HG03095 (cell line): ENCODE results near the gene SURF6.
"Not testable (repeated sequence)": the region's sequence is repeated elsewhere in the genome, so short reads cannot be mapped to it uniquely, and the experiment has no call there.

Source experiments
- ATAC-seq: cut with Tn5 transposase; IDR thresholded peaks from one replicate; pipeline ENCODE4 v1.9.1; 2021; ENCODE audit warnings: moderate library complexity; ENCODE audit not compliant: unreplicated experiment

SURF6 gene

DNA sequence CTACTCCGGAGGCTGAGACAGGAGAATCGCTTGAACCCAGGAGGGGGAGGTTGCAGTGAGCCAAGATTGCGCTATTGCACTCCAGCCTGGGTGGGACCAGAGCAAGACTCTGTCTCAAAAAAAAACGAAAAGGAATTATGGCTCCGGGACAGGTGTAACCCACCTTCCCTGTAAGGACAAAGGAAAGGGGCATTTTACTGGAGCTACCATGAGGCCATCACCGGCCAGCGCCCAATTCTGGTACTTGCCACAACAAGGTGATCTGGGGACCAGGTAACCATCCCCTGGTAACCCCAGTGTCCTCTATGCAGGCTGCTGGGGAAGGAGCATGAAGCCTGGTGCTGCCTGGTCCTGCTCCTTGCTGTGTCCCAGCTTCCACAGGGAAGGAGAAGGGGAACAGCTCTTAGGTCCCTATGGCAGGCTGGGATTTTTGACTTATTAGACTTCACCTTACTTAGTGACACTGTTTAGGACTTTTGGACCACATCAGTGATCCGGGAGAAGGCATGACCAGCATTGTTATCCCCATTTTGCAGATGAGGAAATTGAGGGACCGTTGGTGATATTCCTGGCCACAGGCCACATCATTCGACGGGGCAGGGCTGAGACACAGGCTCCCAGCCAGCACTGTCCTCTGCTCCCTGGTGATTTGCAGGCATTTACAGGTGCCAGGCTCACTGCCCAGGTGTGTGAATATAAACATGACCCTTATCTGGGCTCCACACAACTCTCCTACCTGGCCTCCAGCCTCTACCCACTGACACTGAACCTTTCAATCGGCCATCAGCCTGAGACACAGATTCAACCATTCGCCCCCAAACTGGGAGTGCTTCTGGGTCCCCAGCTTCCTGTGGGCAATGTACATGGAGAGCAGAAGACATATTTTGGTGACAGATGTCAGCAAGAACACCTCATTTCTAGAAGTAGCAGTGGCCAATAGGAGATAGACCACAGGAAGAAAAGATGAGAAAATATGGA lies 34.4 kb downstream of the SURF6 start:
- no peak for ATAC-seq

DNA sequence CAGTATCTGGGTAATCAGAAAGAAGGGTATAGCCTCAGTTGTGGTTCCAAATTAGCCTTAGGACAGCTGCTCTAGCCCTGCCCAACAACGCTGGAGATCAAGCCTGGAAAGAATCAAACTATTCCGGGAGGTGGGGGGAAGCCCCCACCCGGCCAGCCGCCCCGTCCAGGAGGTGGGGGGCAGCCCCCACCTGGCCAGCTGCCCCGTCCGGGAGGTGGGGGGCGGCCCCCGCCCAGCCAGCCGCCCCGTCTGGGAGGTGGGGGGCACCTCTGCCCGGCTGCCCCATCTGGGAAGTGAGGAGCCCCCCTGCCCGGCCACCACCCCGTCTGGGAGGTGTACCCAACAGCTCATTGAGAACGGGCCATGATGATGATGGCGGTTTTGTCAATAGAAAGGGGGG lies 36.0 kb downstream of the SURF6 start:
- ATAC-seq: not testable (repeated sequence)

DNA sequence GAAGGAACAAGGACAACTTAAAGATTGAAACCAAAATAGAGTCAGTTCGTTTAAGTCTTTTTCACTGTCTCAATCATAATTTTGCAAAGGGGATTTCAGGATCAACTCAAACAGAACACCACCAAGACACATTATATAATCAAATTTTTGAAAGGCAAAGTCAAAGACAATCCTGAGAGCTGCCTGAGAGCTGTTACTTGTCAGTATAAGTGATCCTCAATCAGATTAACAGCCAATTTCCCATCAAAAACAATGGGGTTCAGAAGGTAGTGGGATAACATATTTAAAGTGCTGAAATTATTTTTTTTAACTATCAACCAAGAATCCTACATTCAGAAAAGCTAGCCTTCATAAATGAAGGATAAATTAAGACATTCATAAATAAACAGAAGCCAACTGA lies 41.7 kb downstream of the SURF6 start:
- no peak for ATAC-seq

DNA sequence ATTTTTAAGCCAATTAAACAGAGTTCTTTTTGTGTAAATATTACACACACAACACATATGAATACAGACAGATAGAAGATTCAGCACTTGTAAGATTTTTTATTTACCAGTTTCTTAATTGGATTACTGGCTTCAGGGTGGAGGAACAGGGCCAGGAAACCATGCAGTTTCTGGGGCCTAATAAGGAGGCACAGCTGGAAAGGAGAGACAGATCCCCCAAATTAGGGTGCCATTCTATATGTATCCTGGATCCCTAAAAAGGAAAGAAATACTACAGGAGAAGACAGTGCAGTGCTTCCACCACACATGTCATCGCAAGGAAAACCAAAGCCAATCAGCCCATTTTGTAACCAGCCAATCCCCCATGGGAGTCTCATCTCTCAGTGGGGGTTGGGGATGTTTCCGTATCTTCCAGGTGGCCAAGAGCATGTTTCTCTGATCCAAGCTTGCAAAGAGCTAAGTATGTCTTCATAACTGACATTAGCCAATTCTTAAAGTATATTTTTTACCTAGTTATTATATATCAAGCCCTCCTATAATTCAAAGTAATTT lies 45.2 kb downstream of the SURF6 start:
- no peak for ATAC-seq

DNA sequence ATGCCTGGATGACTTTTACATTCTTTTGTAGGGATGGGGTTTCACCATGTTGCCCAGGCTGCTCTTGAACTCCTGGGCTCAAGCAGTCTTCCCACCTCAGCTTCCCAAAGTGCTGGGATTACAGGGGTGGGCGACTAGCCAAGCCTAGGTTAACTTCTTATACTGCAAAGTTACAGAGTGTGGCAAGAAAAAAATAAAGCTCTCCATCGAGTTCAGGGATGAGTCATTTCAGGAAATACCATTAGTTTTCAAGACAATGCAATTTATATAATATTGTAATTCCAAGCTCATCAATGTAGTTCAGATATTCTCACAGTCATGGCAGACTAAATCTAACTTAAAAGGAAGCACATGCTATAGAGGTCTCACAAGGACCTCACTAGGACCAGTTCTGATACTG lies 49.5 kb downstream of the SURF6 start:
- no peak for ATAC-seq

DNA sequence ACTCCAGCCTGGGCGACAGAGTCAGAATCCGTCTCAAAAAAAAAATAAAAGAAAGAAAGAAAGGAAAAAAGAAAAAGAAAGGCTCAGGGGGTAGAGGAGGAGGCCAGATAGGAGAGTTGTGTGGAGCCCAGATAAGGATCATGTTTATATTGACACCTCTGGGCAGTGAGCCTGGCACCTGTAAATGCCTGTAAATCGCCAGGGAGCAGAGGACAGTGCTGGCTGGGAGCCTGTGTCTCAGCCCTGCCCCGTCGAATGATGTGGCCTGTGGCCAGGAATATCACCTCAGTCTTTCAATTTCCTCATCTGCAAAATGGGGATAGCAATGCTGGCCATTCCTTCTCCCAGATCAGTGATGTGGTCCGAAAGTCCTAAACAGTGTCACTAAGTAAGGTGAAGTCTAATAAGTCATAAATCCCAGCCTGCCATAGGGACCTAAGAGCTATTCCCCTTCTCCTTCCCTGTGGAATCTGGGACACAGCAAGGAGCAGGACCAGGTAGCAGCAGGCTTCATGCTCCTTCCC lies 50.7 kb downstream of the SURF6 start:
- no peak for ATAC-seq

DNA sequence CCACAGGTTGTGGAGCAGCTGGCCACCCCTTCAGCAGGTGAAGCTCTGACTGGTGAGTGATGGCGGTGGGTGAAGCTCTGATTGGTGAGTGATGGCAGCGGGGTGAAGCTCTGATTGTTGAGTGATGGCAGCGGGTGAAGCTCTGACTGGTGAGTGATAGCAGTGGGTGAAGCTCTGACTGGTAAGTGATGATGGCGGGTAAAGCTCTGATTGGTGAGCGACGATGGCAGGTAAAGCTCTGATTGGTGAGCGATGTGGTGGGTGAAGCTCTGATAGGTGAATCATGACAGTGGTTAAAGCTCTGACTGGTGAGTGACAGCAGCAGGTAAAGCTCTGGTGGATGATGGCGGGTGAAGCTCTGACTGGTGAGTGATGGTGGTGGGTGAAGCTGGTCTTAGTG lies 51.6 kb downstream of the SURF6 start:
- ATAC-seq: no peak

DNA sequence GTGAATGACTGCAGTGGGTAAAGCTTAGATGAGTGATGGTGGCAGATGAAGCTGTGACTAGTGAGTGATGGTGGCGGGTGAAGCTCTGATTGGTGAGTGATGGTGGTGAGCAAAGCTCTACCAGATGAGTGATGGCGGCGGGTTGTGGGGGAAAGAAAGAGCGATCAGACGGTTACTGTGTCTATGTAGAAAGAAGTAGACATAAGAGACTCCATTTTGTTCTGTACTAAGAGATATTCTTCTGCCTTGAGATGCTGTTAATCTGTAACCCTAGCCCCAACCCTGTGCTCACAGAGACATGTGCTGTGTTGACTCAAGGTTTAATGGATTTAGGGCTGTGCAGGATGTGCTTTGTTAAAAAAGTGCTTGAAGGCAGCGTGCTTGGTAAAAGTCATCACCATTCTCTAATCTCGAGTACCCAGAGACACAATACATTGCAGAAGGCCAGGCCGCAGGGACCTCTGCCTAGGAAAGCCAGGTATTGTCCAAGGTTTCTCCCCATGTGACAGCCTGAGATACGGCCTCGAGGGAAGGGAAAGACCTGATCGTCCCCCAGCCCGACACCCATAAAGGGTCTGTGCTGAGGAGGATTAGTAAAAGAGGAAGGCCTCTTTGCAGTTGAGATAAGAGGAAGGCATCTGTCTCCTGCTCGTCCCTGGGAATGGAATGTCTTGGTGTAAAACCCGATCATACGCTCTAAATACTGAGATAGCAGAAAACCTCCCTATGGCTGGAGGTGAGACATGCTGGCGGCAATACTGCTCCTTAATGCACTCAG lies 52.5 kb downstream of the SURF6 start:
- ATAC-seq: not testable (repeated sequence)

DNA sequence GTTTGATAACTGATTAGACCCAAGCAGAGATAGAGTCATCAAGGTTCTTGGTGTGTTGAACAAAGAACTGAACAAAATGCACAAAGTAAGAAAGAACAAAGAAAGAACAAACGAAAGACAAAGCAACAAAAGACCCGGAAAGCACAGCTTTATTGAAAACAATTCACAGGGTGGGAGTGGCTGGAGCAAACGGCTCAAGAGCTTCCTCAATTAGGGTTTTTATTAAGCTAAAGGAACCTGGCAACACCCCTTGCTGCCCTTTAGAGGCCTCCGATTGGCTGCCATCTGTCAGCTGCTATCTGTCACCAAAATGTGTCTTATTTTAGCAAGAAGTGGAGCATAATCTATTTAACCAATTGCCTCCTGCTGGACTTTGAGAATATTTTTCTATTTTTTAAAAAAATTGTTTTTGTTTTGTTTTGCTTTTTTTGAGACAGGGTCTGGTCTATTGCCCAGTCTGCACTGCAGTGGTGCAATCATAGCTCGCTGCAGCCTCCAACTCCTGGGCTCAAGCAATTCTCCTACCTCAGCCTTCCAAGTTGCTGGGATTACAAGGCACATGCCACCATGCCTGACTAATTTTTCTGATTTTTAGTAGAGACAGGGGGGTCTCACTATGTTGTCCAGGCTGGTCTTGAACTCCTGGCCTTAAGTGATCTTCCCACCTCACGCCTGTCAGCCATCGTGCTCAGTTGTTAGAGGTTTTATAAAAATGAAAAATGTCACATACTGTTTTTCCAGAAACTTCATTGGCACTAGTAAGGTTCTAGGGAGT lies 53.3 kb downstream of the SURF6 start:
- no peak for ATAC-seq

DNA sequence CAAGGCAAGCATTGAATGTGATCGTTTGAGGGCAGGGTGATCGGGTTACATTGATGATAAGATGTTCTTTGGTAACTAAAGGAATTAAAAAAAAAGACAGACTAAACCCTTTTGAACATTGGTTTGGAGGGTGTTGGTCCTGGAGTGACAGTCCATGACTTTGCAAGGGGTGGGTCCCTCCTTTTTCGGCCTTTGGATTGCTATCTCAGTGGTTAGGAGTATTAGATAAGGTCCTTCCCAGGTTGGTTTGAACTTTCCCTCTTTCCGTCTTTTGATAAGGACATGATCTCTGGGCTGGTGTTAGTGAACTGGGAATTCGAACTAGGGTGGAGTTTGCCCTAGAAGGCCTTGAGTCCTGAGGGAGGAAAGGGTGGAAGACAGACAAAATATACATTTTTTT lies 55.6 kb downstream of the SURF6 start:
- ATAC-seq: no peak
